SK-N-SH (cell line): ENCODE results near the gene TNRC6A. TPM values are rescaled to one million over a fixed set of nuclear protein-coding genes. Genes with fewer than 3 reads are reported as not detected.

Source experiments
- CTCF ChIA-PET: fragments of 300-600, 350-600 bp; formaldehyde crosslinking; extraction: SDS; loops from one replicate; lab custom pipeline; 2021; lab: Yijun Ruan, JAX
- POLR2A ChIA-PET: fragments of 350-600 bp; sonication (Branson Sonifier 250); formaldehyde crosslinking; extraction: SDS; loops from one replicate; lab custom pipeline; 2020; ENCODE audit warnings: antibody characterized with exemption, inconsistent platforms; lab: Yijun Ruan, JAX
- DNase-seq: peaks from one replicate; pipeline ENCODE4 v3.0.0; 2012
- H2AFZ ChIP-seq: fragments of 200-600 bp; sonication (generic); 2 replicates; pipeline ENCODE4 v1.8.1; 2016; ENCODE audit warnings: antibody characterized with exemption, mild to moderate bottlenecking, low read depth
- H3F3A ChIP-seq: fragments of 200-600 bp; sonication (generic); replicated peaks from 2 replicates; pipeline ENCODE3; 2016; ENCODE audit warnings: antibody characterized with exemption, mild to moderate bottlenecking; ENCODE audit not compliant: insufficient read depth
- H3K27ac ChIP-seq, 2 experiments: fragments of 200-500 bp in 1 of 2; fragments of 200-600 bp in 1 of 2; sonication (Bioruptor generic) in 1 of 2; sonication (generic), shearing (Covaris generic) in 1 of 2; 2 replicates each; pipeline versions ENCODE4 v1.5.1 to v1.6.1; 2014 to 2016; ENCODE audit warnings: low read depth in 2 of 2, inconsistent platforms in 1 of 2, low read length in 1 of 2, mild to moderate bottlenecking in 1 of 2, mixed read lengths in 1 of 2
- H3K27me3 ChIP-seq: fragments of 200-600 bp; sonication (generic), shearing (Covaris generic); 2 replicates; pipeline ENCODE4 v1.6.1; 2016; ENCODE audit warnings: mixed run types; ENCODE audit not compliant: insufficient read depth
- H3K36me3 ChIP-seq, 2 experiments: fragments of 200-500 bp in 1 of 2; fragments of 200-600 bp in 1 of 2; sonication (Bioruptor generic) in 1 of 2; sonication (generic) in 1 of 2; replicated peaks in 1 of 2; 2 replicates each; pipeline versions ENCODE3 to v1.5.1; 2014 to 2016; ENCODE audit warnings: low read length in 1 of 2, mild to moderate bottlenecking in 1 of 2; ENCODE audit not compliant: insufficient read depth in 2 of 2, control insufficient read depth in 1 of 2
- H3K4me1 ChIP-seq, 2 experiments: fragments of 200-500 bp in 1 of 2; fragments of 200-600 bp in 1 of 2; sonication (Bioruptor generic) in 1 of 2; sonication (generic), shearing (Covaris generic) in 1 of 2; 2 replicates each; pipeline versions ENCODE4 v1.5.1 to v1.6.1; 2014 to 2016; ENCODE audit warnings: low read depth in 1 of 2, low read length in 1 of 2, mixed run types in 1 of 2; ENCODE audit not compliant: insufficient read depth in 2 of 2, control insufficient read depth in 1 of 2
- H3K4me2 ChIP-seq: fragments of 200-600 bp; sonication (generic), shearing (Covaris generic); 2 replicates; pipeline ENCODE4 v1.6.1; 2017; ENCODE audit warnings: mixed run types
- H3K4me3 ChIP-seq, 2 experiments: fragments of 200-500 bp in 1 of 2; fragments of 200-600 bp in 1 of 2; sonication (Bioruptor generic) in 1 of 2; sonication (generic), shearing (Covaris generic) in 1 of 2; 2 replicates each; pipeline versions ENCODE4 v1.5.1 to v1.8.1; 2014 to 2016; ENCODE audit warnings: low read depth in 2 of 2, inconsistent platforms in 1 of 2, low read length in 1 of 2, mild to moderate bottlenecking in 1 of 2, mixed read lengths in 1 of 2, moderate library complexity in 1 of 2
- H3K79me2 ChIP-seq: fragments of 200-600 bp; sonication (generic); 2 replicates; pipeline ENCODE4 v1.8.1; 2017; ENCODE audit warnings: mild to moderate bottlenecking; ENCODE audit not compliant: insufficient read depth
- H3K9ac ChIP-seq: fragments of 200-600 bp; sonication (generic); 2 replicates; pipeline ENCODE4 v1.6.1; 2017; ENCODE audit warnings: mixed run types
- H3K9me2 ChIP-seq: fragments of 200-600 bp; sonication (generic); 2 replicates; pipeline ENCODE4 v1.6.1; 2017; ENCODE audit warnings: mixed run types
- H3K9me3 ChIP-seq: fragments of 200-600 bp; sonication (generic); 2 replicates; pipeline ENCODE4 v1.6.1; 2017; ENCODE audit warnings: mixed run types, mild to moderate bottlenecking, moderate library complexity
- H4K20me1 ChIP-seq: fragments of 200-600 bp; sonication (generic); 2 replicates; pipeline ENCODE4 v1.6.1; 2017; ENCODE audit warnings: mild to moderate bottlenecking, mixed run types; ENCODE audit not compliant: insufficient read depth
- CHD2 ChIP-seq: fragments of 150-350 bp; IDR thresholded peaks from 2 replicates; pipeline ENCODE4 v1.6.1; 2018; ENCODE audit warnings: low read length; ENCODE audit not compliant: partially characterized antibody
- ELF1 ChIP-seq: IDR thresholded peaks from 2 replicates; pipeline ENCODE4 v1.4.0; 2012
- EP300 ChIP-seq, 2 experiments: IDR thresholded peaks; 2 replicates each; pipeline versions ENCODE4 v1.4.0 to v1.6.1; 2012; ENCODE audit warnings: borderline replicate concordance in 1 of 2, low read depth in 1 of 2, low read length in 1 of 2
- EZH2phosphoT487 ChIP-seq: fragments of 200-600 bp; sonication (generic); IDR thresholded peaks from 2 replicates; pipeline ENCODE4 v1.6.1; 2017; ENCODE audit warnings: low read depth, mixed run types, mild to moderate bottlenecking, antibody characterized with exemption, moderate library complexity, borderline replicate concordance
- FOSL2 ChIP-seq: IDR thresholded peaks from 2 replicates; pipeline ENCODE4 v1.4.0; 2012; ENCODE audit warnings: low read depth, mild to moderate bottlenecking, moderate library complexity, borderline replicate concordance
- GABPA ChIP-seq: IDR thresholded peaks from 2 replicates; pipeline ENCODE4 v1.4.0; 2012; ENCODE audit warnings: low read depth, mild to moderate bottlenecking
- JUND ChIP-seq: IDR thresholded peaks from 2 replicates; pipeline ENCODE4 v1.4.0; 2012
- MAX ChIP-seq: IDR thresholded peaks from 2 replicates; pipeline ENCODE4 v1.4.0; 2012; ENCODE audit warnings: low read depth
- MXI1 ChIP-seq: IDR thresholded peaks from 2 replicates; pipeline ENCODE4 v1.6.1; 2012; ENCODE audit warnings: mild to moderate bottlenecking, low read depth, low read length, improper control_type of control experiment
- NFIC ChIP-seq: IDR thresholded peaks from 2 replicates; pipeline ENCODE4 v1.4.0; 2012; ENCODE audit warnings: borderline replicate concordance
- PBX3 ChIP-seq: IDR thresholded peaks from 2 replicates; pipeline ENCODE4; 2012
- POLR2AphosphoS5 ChIP-seq: IDR thresholded peaks from 2 replicates; pipeline ENCODE4 v1.6.1; 2012; ENCODE audit warnings: low read depth, low read length
- RAD21 ChIP-seq: IDR thresholded peaks from 2 replicates; pipeline ENCODE4 v1.6.1; 2012; ENCODE audit warnings: mild to moderate bottlenecking, low read length
- RCOR1 ChIP-seq: fragments of 150-350 bp; IDR thresholded peaks from 2 replicates; pipeline ENCODE4 v1.6.1; 2017; ENCODE audit warnings: antibody characterized with exemption, low read length
- REST ChIP-seq: IDR thresholded peaks from 2 replicates; pipeline ENCODE4 v1.6.1; 2012; ENCODE audit warnings: mild to moderate bottlenecking, low read depth, low read length, moderate library complexity
- RFX5 ChIP-seq: IDR thresholded peaks from 2 replicates; pipeline ENCODE4 v1.6.1; 2012; ENCODE audit warnings: mild to moderate bottlenecking, improper control_type of control experiment, low read length
- RXRA ChIP-seq: IDR thresholded peaks from 2 replicates; pipeline ENCODE4 v1.4.0; 2012; ENCODE audit warnings: low read depth, mild to moderate bottlenecking, borderline replicate concordance
- SMC3 ChIP-seq: IDR thresholded peaks from 2 replicates; pipeline ENCODE4 v1.6.1; 2012; ENCODE audit warnings: low read depth, low read length, improper control_type of control experiment
- TAF1 ChIP-seq: IDR thresholded peaks from 2 replicates; pipeline ENCODE4 v1.6.1; 2012; ENCODE audit warnings: low read depth, mild to moderate bottlenecking, low read length, moderate library complexity, borderline replicate concordance
- TCF12 ChIP-seq: IDR thresholded peaks from 2 replicates; pipeline ENCODE4 v1.4.0; 2012
- USF1 ChIP-seq: IDR thresholded peaks from 2 replicates; pipeline ENCODE4 v1.4.0; 2012; ENCODE audit warnings: low read depth, borderline replicate concordance
- YY1 ChIP-seq: IDR thresholded peaks from 2 replicates; pipeline ENCODE4 v1.4.0; 2012; ENCODE audit warnings: low read depth, mild to moderate bottlenecking
- ZBTB33 ChIP-seq: IDR thresholded peaks from 2 replicates; pipeline ENCODE4 v1.4.0; 2012; ENCODE audit warnings: low read depth, borderline replicate concordance
- WGBS: methylation state at CpG from one replicate; pipeline ENCODE4 v1.1.6; 2017; ENCODE audit warnings: low lambda C conversion rate; 5-methylcytosine and 5-hydroxymethylcytosine counted together
- polyA plus RNA-seq, 3 experiments: library from polyadenylated mRNA; depleted of rRNA; stranded (reverse); fragments of >200 nt; gene quantifications; 2 replicates each; pipeline ENCODE4 v1.2.3, GENCODE V29; 2012

Gene TNRC6A
- polyA plus RNA-seq, 1 of the 3 experiments (the other 2 are of a cell fraction): 32.5 TPM

GRCh38 chr16:24685539-24686432 lies 43.7 kb upstream of the TNRC6A start:
- Histone ChIP-seq H3K36me3 (no peaks in the 10 kb centered on the region), H3K4me1 (peaks cover 10 to 20% of the 10 kb centered on the region in 2 experiments), H4K20me1 (no peaks in the 10 kb centered on the region), H3K9me2 (no peaks in the 10 kb centered on the region), H3K4me2 (peak overlapping the region; percentile 49; the same call in 1 of the 2 replicates), H3K79me2 (no peaks in the 10 kb centered on the region), H3F3A (no peaks in the 10 kb centered on the region), H3K27me3 (no peaks in the 10 kb centered on the region), H2AFZ (peak overlapping the region; percentile 74; the same call in 1 of the 2 replicates), H3K4me3 (no peak overlapping the region), H3K27ac (peak overlapping the region; percentile 63 to 91), H3K9me3 (no peaks in the 10 kb centered on the region), H3K9ac (peak overlapping the region; percentile 29)
- ChIA-PET CTCF (interaction anchor here (3.8 to 5.6 kb wide), 2 partner anchors 11 to 107 kb away, joined by 13 to 40 read pairs; no protein-coding TSS in a partner anchor), POLR2A (no interaction called here)
- peak; percentile 78 for DNase-seq
- TF ChIP-seq REST (no peak), PBX3 (no peak), TAF1 (no peak), POLR2AphosphoS5 (peak; percentile 22; the same call in 1 of the 2 replicates), USF1 (no peak), TCF12 (no peak; the same call in none of the 2 replicates), EZH2phosphoT487 (no peak), RFX5 (0 out of 2 replicates have a peak, but pooled peaks have one; percentile 12), RXRA (no peak), YY1 (no peak), ELF1 (no peak), GABPA (no peak), NFIC (no peak), JUND (no peak), MXI1 (peak; percentile 28; the same call in 1 of the 2 replicates), ZBTB33 (no peak), RAD21 (peak; percentile 28), CHD2 (no peak), FOSL2 (no peak), SMC3 (peak; percentile 14; the same call in 1 of the 2 replicates), MAX (0 out of 2 replicates have a peak, but pooled peaks have one; percentile 45), EP300 (IDR thresholded peaks at IDR 0.05; ENCODE audit: borderline replicate concordance in 1 of 2, low read depth in 1 of 2, low read length in 1 of 2) (peak in 1 of 2 experiments; percentile 51; a peak in 1 of 4 replicates), RCOR1 (peak; percentile 48; the same call in 1 of the 2 replicates)
- 39% methylated on average over 15 of the region's 15 CpGs for WGBS
